Activated naive CD4-positive, alpha-beta T cell treated with Interleukin-2 at 50 U/mL for 16 hours (primary cell): ENCODE results near the gene SLC37A2.
"Not testable (repeated sequence)": the region's sequence is repeated elsewhere in the genome, so short reads cannot be mapped to it uniquely, and the experiment has no call there.

ENCODE experiments used
- DNase-seq: peaks from one replicate; pipeline ENCODE4 v3.0.0-alpha.2; 2020

The SLC37A2 gene

GRCh38 chr11:125062931-125063428, at the start of gene SLC37A2:
Gene SLC37A2 (plus strand): TSS chr11:125063305. CDS start chr11:125063368, 63 bp downstream.
- DNase-seq, result peak; percentile 45

- DNase-seq, result no peak
Observed at GRCh38 chr11:125016413-125016812, 46.7 kb upstream of the SLC37A2 start.

- DNase-seq, result no peak
Observed at GRCh38 chr11:125020342-125020741, 42.8 kb upstream of the SLC37A2 start.

- no peak for DNase-seq
Observed at GRCh38 chr11:125022551-125022950, 40.6 kb upstream of the SLC37A2 start.

GRCh38 chr11:125025968-125026367, 37.1 kb upstream of the SLC37A2 start:
- DNase-seq, result no peak

GRCh38 chr11:125029431-125029830, 33.7 kb upstream of the SLC37A2 start:
- not testable (repeated sequence) for DNase-seq

GRCh38 chr11:125036933-125037332, 26.2 kb upstream of the SLC37A2 start:
- DNase-seq, result no peak

- no peak for DNase-seq
Observed at GRCh38 chr11:125049164-125049792, 13.8 kb upstream of the SLC37A2 start.

- DNase-seq, result no peak
Observed at GRCh38 chr11:125052047-125052446, 11.1 kb upstream of the SLC37A2 start.

- no peak for DNase-seq
Observed at GRCh38 chr11:125053167-125053566, 9.9 kb upstream of the SLC37A2 start.

- DNase-seq, result no peak
Observed at GRCh38 chr11:125055107-125055715, 7.9 kb upstream of the SLC37A2 start.

GRCh38 chr11:125056111-125056510, 7.0 kb upstream of the SLC37A2 start:
- not testable (repeated sequence) for DNase-seq

GRCh38 chr11:125056931-125057692, 6.0 kb upstream of the SLC37A2 start:
- DNase-seq, result no peak

- DNase-seq, result no peak
Observed at GRCh38 chr11:125057693-125058016, 5.5 kb upstream of the SLC37A2 start.

GRCh38 chr11:125061281-125061680, 1.8 kb upstream of the SLC37A2 start:
- DNase-seq, result no peak

- no peak for DNase-seq
Observed at GRCh38 chr11:125062218-125062930, 731 bp upstream of the SLC37A2 start.

- no peak for DNase-seq
Observed at GRCh38 chr11:125063429-125064043, 431 bp downstream of the SLC37A2 start.

- no peak for DNase-seq
Observed at GRCh38 chr11:125064070-125064469, 965 bp downstream of the SLC37A2 start.

- DNase-seq, result no peak
Observed at GRCh38 chr11:125068368-125068767, 5.3 kb downstream of the SLC37A2 start.

GRCh38 chr11:125069008-125069407, 5.9 kb downstream of the SLC37A2 start:
- DNase-seq, result no peak

GRCh38 chr11:125069796-125070195, 6.7 kb downstream of the SLC37A2 start:
- DNase-seq, result no peak

- no peak for DNase-seq
Observed at GRCh38 chr11:125070699-125071254, 7.7 kb downstream of the SLC37A2 start.

GRCh38 chr11:125071435-125071834, 8.3 kb downstream of the SLC37A2 start:
- DNase-seq, result no peak
